Natural killer cell (primary cell): ENCODE results near the gene TRAK1. TPM values are rescaled to one million over a fixed set of nuclear protein-coding genes. Genes with fewer than 3 reads are reported as not detected.

ENCODE experiments used
- ATAC-seq, 3 donors: fragments of 150-1000 bp in 2 of 3; fragments of 200-7000 bp in 1 of 3; cut with Tn5 transposase; 1 replicate in 1 of 3; 2 replicates in 2 of 3; pipeline ENCODE4 v1.10.0; 2021; ENCODE audit warnings: mild to moderate bottlenecking in 2 of 3, moderate library complexity in 2 of 3
- DNase-seq, 2 donors: peaks; one replicate each; pipeline versions ENCODE4 v3.0.0 to v3.0.0-alpha.2; 2013 to 2021; ENCODE audit warnings: mixed read lengths in 1 of 2
- H3K27ac ChIP-seq: one replicate; pipeline ENCODE4 v1.5.1; 2013; ENCODE audit warnings: mild to moderate bottlenecking, low read length
- H3K27me3 ChIP-seq: one replicate; pipeline ENCODE4 v1.6.1; 2013; ENCODE audit warnings: low read length; ENCODE audit not compliant: control insufficient read depth, insufficient read depth
- H3K36me3 ChIP-seq: one replicate; pipeline ENCODE4 v1.6.1; 2013; ENCODE audit warnings: low read length; ENCODE audit not compliant: control insufficient read depth, insufficient read depth
- H3K4me1 ChIP-seq: one replicate; pipeline ENCODE4 v1.6.1; 2013; ENCODE audit warnings: low read length; ENCODE audit not compliant: control insufficient read depth, insufficient read depth
- H3K4me3 ChIP-seq: one replicate; pipeline ENCODE4 v1.5.1; 2013; ENCODE audit warnings: low read length
- H3K9me3 ChIP-seq: one replicate; pipeline ENCODE4 v1.6.1; 2013; ENCODE audit warnings: low read length; ENCODE audit not compliant: control insufficient read depth, insufficient read depth
- H3K27ac Mint-ChIP-seq, 2 donors: one replicate each; pipeline ENCODE4 v1.8.0; 2022; ENCODE audit warnings: mild to moderate bottlenecking in 2 of 2, mixed read lengths in 2 of 2, moderate library complexity in 1 of 2
- H3K27me3 Mint-ChIP-seq, 2 donors: one replicate each; pipeline ENCODE4 v1.8.0; 2022; ENCODE audit warnings: low read depth in 2 of 2, mixed read lengths in 2 of 2
- H3K36me3 Mint-ChIP-seq: one replicate; pipeline ENCODE4 v1.8.0; 2022; ENCODE audit warnings: mixed read lengths
- H3K4me1 Mint-ChIP-seq, 2 donors: one replicate each; pipeline ENCODE4 v1.8.0; 2022; ENCODE audit warnings: mixed read lengths in 2 of 2
- H3K4me3 Mint-ChIP-seq: one replicate; pipeline ENCODE4 v1.8.0; 2022; ENCODE audit warnings: mild to moderate bottlenecking, moderate library complexity, mixed read lengths
- H3K9me3 Mint-ChIP-seq, 2 donors: one replicate each; pipeline ENCODE4 v1.8.0; 2022; ENCODE audit warnings: mixed read lengths in 2 of 2
- WGBS: methylation state at CpG from one replicate; pipeline ENCODE4 v1.1.7; 2013; ENCODE audit warnings: missing lambda C conversion rate; ENCODE audit not compliant: insufficient coverage; 5-methylcytosine and 5-hydroxymethylcytosine counted together
- intact Hi-C: fragments of 100-400 bp; cut with micrococcal nuclease; formaldehyde crosslinking; loops from one replicate; pipeline ENCODE4 v1.14.2; 2022
- total RNA-seq, 4 donors: library from RNA; stranded (reverse); fragments of 120-200 nt in 1 of 4; gene quantifications; one replicate each; pipeline versions ENCODE4 v1.2.3 to v1.2.4, GENCODE V29; 2013 to 2022
- TF ChIP-seq, protein P1 (sequence below): fragments of 200-600 bp; IDR thresholded peaks from one replicate; pipeline ENCODE4 v1.8.0; 2022; ENCODE audit warnings: antibody characterized with exemption

TRAK1 gene
- total RNA-seq, 3 donors from 2014 or later (not counting 1 experiment from before 2014, with no cell fraction given): 30.7 to 31.8 (median 31.8) TPM

- no peak within 1 kb of the TSS for H3K27ac ChIP-seq
- peaks cover 27% of the 10 kb centered on the region for H3K27me3 ChIP-seq
- TF ChIP-seq, protein P1, sequence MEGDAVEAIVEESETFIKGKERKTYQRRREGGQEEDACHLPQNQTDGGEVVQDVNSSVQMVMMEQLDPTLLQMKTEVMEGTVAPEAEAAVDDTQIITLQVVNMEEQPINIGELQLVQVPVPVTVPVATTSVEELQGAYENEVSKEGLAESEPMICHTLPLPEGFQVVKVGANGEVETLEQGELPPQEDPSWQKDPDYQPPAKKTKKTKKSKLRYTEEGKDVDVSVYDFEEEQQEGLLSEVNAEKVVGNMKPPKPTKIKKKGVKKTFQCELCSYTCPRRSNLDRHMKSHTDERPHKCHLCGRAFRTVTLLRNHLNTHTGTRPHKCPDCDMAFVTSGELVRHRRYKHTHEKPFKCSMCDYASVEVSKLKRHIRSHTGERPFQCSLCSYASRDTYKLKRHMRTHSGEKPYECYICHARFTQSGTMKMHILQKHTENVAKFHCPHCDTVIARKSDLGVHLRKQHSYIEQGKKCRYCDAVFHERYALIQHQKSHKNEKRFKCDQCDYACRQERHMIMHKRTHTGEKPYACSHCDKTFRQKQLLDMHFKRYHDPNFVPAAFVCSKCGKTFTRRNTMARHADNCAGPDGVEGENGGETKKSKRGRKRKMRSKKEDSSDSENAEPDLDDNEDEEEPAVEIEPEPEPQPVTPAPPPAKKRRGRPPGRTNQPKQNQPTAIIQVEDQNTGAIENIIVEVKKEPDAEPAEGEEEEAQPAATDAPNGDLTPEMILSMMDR: no peak
- H3K36me3 ChIP-seq: no peaks in the 10 kb centered on the region
- no peaks in the 10 kb centered on the region for H3K36me3 Mint-ChIP-seq
- no peak within 1 kb of the TSS for H3K4me3 Mint-ChIP-seq
- no peak within 1 kb of the TSS for H3K4me3 ChIP-seq
- no peak for DNase-seq
- H3K4me1 ChIP-seq: no peaks in the 10 kb centered on the region
- H3K9me3 ChIP-seq: no peaks in the 10 kb centered on the region
- no peaks in the 10 kb centered on the region for H3K4me1 Mint-ChIP-seq
- no peaks in the 10 kb centered on the region for H3K9me3 Mint-ChIP-seq
- intact Hi-C loops: no loop called here
- WGBS: 59% methylated on average over 14 of the region's 16 CpGs
- peaks cover 51 to 81% of the 10 kb centered on the region in 2 donors for H3K27me3 Mint-ChIP-seq
- H3K27ac Mint-ChIP-seq: no peak within 1 kb of the TSS
- no peak for ATAC-seq
Measured at GRCh38 chr3:42266085-42266484, 174.9 kb downstream of the TRAK1 start, which contains the start of gene CCK. CCK (minus strand) TSS chr3:42266185; CDS start chr3:42263630, 2,555 bp downstream.

GRCh38 chr3:42267878-42268277, 176.7 kb downstream of the TRAK1 start:
- peaks cover 47 to 68% of the 10 kb centered on the region in 2 donors for H3K27me3 Mint-ChIP-seq
- H3K27ac Mint-ChIP-seq: no peak overlapping the region
- 92% methylated on average over 6 of the region's 6 CpGs for WGBS
- H3K4me3 ChIP-seq: no peak overlapping the region
- no peaks in the 10 kb centered on the region for H3K4me1 ChIP-seq
- no peaks in the 10 kb centered on the region for H3K9me3 Mint-ChIP-seq
- intact Hi-C loops: no loop called here
- H3K36me3 Mint-ChIP-seq: no peaks in the 10 kb centered on the region
- H3K4me1 Mint-ChIP-seq: no peaks in the 10 kb centered on the region
- DNase-seq (no peak), ATAC-seq (no peak)
- H3K9me3 ChIP-seq: no peaks in the 10 kb centered on the region
- H3K36me3 ChIP-seq: no peaks in the 10 kb centered on the region
- TF ChIP-seq, protein P1: no peak
- H3K27ac ChIP-seq: no peak overlapping the region
- no peak overlapping the region for H3K4me3 Mint-ChIP-seq
- peaks cover 16% of the 10 kb centered on the region for H3K27me3 ChIP-seq

DNA sequence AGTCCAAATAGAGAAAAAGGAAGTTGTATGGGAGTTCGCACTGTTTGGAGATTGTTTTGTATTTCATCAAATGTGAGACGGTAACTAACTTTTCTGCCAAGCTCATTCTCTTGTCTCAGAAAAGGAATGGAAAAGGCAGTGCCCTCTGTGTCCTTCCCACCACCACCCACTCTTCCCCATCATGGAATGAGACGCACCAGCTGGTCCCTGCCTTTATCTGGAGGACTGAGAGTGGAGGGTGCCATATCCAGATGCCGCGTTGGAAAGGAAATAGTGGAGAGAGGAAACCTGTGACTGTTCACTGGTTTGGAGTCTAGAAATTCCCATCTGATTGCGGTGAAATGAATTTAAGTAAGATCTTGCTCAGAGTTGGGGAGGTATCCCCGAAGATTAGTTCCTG, 178.5 kb downstream of the TRAK1 start:
- H3K4me1 Mint-ChIP-seq: no peaks in the 10 kb centered on the region
- Histone ChIP-seq H3K4me3 (no peak overlapping the region), H3K27ac (no peak overlapping the region), H3K9me3 (no peaks in the 10 kb centered on the region), H3K4me1 (no peaks in the 10 kb centered on the region), H3K36me3 (no peaks in the 10 kb centered on the region), H3K27me3 (peaks cover 13% of the 10 kb centered on the region)
- no peak for ATAC-seq
- intact Hi-C loops: no loop called here
- WGBS: 81% methylated on average over 6 of the region's 7 CpGs
- H3K9me3 Mint-ChIP-seq: no peaks in the 10 kb centered on the region
- DNase-seq: no peak
- no peak overlapping the region for H3K4me3 Mint-ChIP-seq
- no peak overlapping the region for H3K27ac Mint-ChIP-seq
- peaks cover 35 to 52% of the 10 kb centered on the region in 2 donors for H3K27me3 Mint-ChIP-seq
- H3K36me3 Mint-ChIP-seq: no peaks in the 10 kb centered on the region
- TF ChIP-seq, protein P1: no peak

DNA sequence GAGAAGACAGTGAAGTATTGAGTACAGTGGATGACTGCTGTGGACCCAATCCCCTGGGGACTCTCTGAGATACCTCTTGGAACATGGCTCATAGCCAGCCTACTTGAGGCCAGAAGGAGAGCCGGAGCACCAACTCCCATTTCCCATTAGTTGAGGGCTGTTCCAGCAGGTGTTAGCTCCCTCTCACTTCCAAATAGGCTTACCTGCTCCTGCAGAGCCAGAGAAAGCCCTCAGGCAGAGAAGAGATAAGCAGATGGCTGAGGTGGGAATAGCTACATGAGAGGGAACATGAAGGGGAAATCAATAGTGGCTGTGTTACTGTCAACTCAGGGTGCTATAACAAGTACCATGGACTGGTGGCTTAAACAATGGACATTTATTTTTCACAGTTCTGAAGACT, 179.4 kb downstream of the TRAK1 start:
- H3K27ac ChIP-seq: no peak overlapping the region

More for the DNA sequence above, 179.4 kb downstream of the TRAK1 start:
- H3K4me1 ChIP-seq: no peaks in the 10 kb centered on the region
- H3K36me3 Mint-ChIP-seq: no peaks in the 10 kb centered on the region
- no peaks in the 10 kb centered on the region for H3K9me3 Mint-ChIP-seq
- DNase-seq: no peak
- H3K27me3 Mint-ChIP-seq: peaks cover 39 to 49% of the 10 kb centered on the region in 2 donors
- H3K4me3 ChIP-seq: no peak overlapping the region
- peaks cover 6% of the 10 kb centered on the region for H3K27me3 ChIP-seq
- ATAC-seq: no peak
- no peaks in the 10 kb centered on the region for H3K9me3 ChIP-seq
- H3K36me3 ChIP-seq: no peaks in the 10 kb centered on the region
- no peak overlapping the region for H3K27ac Mint-ChIP-seq
- H3K4me1 Mint-ChIP-seq: no peaks in the 10 kb centered on the region
- intact Hi-C loops: no loop called here
- WGBS: 88% methylated on average over 1 of the region's 1 CpG
- no peak overlapping the region for H3K4me3 Mint-ChIP-seq
- TF ChIP-seq, protein P1: no peak
